NCI-H1105 treated with DMSO at 0.1 percent for 48 hours (cell line): ENCODE results near the gene PRDX6.
A peak's percentile ranks its signal among the peaks of the same experiment; 100 is the strongest.
"Not testable (repeated sequence)": the region's sequence is repeated elsewhere in the genome, so short reads cannot be mapped to it uniquely, and the experiment has no call there.

Source experiments
- DNase-seq: peaks from one replicate; lab custom pipeline; 2025; lab: John Stamatoyannopoulos, UW

PRDX6 gene

DNA sequence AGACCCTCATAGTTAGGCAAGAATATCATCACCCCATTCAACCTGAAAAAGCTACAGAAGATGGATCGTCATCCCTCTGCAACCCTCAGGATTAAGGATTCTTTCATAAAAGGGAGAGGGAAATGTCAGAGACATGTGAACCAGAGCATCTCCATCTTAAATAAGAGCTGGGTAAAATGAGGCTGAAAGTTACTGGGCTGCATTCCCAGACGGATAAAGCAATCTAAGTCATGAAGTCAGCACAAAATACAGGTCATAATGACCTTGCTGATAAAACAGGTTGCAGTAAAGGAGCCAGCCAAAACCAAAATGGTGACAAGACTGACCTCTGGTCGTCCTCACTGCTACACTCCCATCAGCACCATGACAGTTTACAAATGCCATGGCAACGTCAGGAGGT is 22.6 kb downstream of the PRDX6 start:
- no peak for DNase-seq

GRCh38 chr1:173502104-173502503 is 25.0 kb downstream of the PRDX6 start:
- no peak for DNase-seq

GRCh38 chr1:173503391-173503790 is 26.3 kb downstream of the PRDX6 start:
- no peak for DNase-seq

DNA sequence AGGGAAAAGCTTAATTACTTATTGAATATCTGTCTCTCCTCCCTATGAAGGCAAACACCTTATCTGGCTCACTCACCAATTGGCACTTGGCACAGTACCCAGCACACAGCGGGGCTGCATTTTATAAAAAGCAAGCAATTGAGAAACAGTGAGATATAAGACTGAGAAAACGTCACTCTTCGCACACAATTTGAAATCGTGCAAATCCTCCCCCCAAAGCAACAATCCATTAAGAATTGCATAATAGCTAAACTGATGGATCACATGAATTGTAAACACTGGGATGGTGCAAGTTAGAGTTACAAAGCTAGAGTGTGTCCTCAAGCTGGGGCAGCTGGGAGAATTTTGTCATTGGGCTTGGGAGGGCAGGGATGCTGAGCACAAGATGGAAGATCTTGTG is 27.1 kb downstream of the PRDX6 start:
- DNase-seq: no peak

- DNase-seq: no peak
Measured at GRCh38 chr1:173505391-173505790, 28.3 kb downstream of the PRDX6 start.

- DNase-seq: no peak
Measured at GRCh38 chr1:173506437-173506836, 29.3 kb downstream of the PRDX6 start.

DNA sequence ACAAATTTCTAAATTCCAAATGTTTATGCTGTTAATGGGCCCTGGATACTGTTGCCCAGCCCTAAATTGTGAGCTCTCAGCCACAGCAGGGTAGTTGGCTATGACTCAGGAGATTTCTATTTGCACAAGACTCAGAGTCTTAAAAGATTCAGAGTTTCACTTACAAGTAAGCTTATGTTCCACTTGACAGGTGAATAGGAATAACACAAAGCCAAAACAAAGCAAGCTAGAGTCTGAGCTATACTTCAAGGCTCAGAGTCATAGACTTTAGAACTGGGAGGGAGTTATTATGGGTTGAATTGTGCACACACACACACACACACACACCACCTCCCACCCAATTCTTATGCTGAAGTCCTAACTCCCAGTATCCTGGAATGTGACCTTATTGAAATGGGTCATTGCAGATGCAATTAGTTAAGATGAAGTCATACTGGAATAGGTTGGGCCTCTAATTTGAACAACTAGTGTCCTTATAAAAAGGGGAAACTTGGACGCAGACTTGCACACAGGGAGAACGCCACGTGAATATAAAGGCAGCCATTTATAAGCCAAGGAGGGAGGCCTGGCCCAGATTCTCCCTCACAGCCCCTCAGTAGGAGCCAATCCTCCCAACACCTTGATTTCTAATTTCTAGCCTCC is 30.2 kb downstream of the PRDX6 start:
- no peak for DNase-seq

DNA sequence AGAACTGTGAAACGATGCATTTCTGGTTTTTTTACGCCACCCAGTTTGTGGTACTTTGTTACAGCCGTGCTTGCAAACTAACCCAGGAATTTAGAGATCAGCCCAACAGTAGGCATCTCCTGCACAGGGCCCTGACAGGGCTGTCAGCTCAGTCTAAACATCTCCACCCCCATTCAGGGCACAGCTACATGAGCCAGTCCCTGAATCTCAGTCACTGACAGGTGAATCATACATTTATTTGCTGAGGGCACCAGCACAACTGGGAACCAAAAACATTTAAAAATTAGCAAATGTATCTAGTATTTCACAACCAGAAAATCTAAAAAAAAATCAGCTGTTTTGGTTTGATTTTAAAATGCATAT is 30.7 kb downstream of the PRDX6 start:
- no peak for DNase-seq

DNA sequence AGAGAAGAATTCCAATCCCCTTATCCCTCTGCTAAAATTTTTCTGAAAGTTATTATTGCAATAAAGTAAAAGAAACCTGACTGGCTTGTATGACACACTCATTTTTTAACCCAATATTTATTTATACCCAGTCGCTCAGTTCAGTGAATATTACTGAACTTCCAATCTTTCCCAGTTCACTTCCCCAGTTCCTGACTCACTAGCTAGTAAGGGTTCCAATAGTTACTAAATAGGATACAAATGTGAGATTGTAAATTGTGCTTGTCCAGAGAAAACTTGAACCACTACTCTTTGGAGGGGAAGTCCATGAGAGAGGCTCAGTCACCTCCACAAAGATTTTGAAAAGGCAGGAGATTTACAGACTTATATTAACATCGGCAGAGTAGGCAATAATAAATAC is 31.4 kb downstream of the PRDX6 start:
- DNase-seq: no peak

DNA sequence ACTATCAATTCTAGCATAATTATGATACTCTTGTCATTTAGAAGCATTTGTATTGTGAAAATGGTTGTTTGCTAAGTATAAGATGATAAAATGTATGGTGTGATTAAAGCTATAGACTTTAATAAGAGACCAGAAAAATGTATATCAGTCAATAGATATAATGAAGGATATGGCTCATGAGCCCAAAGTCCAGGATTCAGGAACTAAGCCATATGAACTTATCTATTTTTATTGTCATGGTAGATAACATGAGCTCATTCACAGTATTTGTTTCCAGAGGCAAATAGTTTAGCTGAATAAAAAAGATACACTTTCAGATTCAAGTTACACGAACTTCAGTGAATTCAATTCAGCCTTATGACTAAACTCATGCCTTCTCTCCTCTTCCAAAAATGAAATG is 32.7 kb downstream of the PRDX6 start:
- no peak for DNase-seq

DNA sequence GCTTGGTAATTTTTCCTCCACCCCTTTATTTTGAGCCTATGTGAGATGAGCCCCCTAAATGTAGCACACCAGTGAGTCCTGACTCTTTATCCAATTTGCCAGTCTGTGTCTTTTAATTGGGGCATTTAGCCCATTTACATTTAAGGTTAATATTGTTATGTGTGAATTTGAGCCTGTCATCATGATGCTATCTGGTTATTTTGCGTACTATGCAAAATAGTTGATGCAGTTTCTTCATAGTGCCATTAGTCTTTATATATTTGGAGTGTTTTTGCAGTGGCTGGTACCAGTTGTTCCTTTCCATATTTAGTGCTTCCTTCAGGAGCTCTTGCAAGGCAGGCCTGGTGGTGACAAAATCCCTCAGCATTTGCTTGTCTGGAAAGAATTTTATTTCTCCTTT is 37.4 kb downstream of the PRDX6 start:
- DNase-seq: not testable (repeated sequence)

DNA sequence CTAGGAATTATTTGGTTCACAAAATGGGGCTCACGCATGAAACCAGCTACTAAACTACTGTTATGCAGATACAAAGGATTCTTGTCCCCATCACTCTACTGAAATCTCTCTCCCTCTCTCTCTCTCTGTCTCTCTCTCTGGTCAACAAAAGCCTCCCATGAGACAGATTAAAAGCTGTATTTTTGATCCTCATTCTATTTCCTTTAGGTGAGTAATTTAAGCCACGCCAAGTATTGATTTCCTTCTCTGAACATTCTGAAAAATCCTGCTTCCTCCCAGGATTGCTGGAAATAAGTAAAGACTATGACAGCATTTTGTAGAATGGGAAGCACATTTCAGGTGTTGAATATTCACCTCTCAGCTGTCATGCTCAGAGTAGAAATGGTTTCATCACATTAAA is 43.7 kb downstream of the PRDX6 start:
- no peak for DNase-seq

DNA sequence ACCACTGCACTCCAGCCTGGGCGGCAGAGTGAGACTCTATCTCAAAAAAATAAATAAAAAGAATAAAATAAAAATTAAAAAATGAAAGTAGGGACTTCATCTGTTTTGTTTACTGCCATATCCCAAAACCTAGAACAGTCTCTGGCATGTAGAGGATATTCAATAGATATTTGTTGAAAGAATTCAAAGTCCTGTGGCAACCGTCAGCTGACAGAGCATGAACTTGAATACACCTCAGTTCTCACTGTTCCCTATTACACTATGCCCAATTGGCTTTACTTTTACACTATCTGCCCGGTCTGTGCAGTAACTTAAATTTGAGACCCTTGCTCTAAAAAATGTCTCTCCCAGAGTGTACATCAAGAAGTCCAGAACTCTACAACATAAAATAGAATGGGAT is 46.2 kb downstream of the PRDX6 start:
- no peak for DNase-seq

GRCh38 chr1:173525926-173526325 is 48.8 kb downstream of the PRDX6 start:
- no peak for DNase-seq

GRCh38 chr1:173527151-173527826 is 50.2 kb downstream of the PRDX6 start:
- DNase-seq: peak; percentile 30

- no peak for DNase-seq
Measured at GRCh38 chr1:173529106-173529505, 52.0 kb downstream of the PRDX6 start.

GRCh38 chr1:173530795-173531693 is 53.9 kb downstream of the PRDX6 start:
- no peak for DNase-seq

DNA sequence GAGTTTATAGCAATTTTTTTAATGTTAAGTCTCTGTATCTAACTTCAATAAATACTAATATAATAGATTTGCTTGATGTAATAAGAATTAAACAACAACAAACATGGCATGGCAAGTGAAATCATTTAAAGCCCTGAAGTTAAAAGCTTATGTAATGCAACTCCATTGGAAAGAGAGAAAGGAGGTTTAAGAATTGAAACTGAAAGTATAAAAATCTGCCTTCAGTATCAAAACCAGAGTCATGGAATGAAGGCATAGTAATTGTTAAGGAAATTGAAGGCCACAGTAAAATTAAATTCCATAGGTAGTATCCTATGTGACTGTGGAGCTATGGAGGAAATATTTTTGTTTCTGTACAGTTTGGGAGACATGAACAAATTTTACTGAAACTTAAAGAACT is 55.1 kb downstream of the PRDX6 start:
- DNase-seq: no peak

- DNase-seq: no peak
Measured at GRCh38 chr1:173536223-173536622, 59.1 kb downstream of the PRDX6 start.
